K562 (cell line): Measurements from ENCODE around the gene PRSS21. TPM values are rescaled to one million over a fixed set of nuclear protein-coding genes. Genes with fewer than 3 reads are reported as not detected.

Source experiments
- ATAC-seq: fragments of 200-7000 bp; cut with Tn5 transposase; 3 replicates; pipeline ENCODE4 v1.9.1; 2020; ENCODE audit warnings: moderate library complexity
- BruUV-seq: library from RNA; stranded (reverse); fragments of 400-500 nt; replicated peaks from 2 replicates; lab custom pipeline; 2021; lab: Mats Ljungman, UMichigan
- CTCF ChIA-PET: fragments of 300-600 bp; formaldehyde crosslinking; extraction: SDS; loops from one replicate; lab custom pipeline; 2021; ENCODE audit warnings: low intra/inter-chr PET ratio; lab: Yijun Ruan, JAX
- POLR2A ChIA-PET: fragments of 300-600, 350-650 bp; sonication (Branson Sonifier 250); formaldehyde crosslinking; extraction: SDS; loops from one replicate; lab custom pipeline; 2021; ENCODE audit warnings: antibody characterized with exemption, inconsistent platforms; lab: Yijun Ruan, JAX
- DNase-seq, 4 experiments: peaks; one replicate each; pipeline versions ENCODE4 v3.0.0 to v3.0.0-alpha.2; 2011 to 2018; ENCODE audit warnings: low spot score in 3 of 4, mixed read lengths in 3 of 4; ENCODE audit errors: extremely low read depth in 1 of 4
- FAIRE-seq: peaks from 2 replicates; lab custom pipeline; 2011; peaks lifted over from hg19 to GRCh38; lab: Jason Lieb, UNC
- H2AFZ ChIP-seq: 2 replicates; pipeline ENCODE4 v1.6.0; 2011; ENCODE audit warnings: low read depth, low read length, control low read depth, inconsistent platforms
- H3K27ac ChIP-seq: fragments of 200-600 bp; 3 replicates; pipeline ENCODE4 v1.8.0; 2011; ENCODE audit warnings: low read depth, mild to moderate bottlenecking, control low read depth, inconsistent platforms, low read length, moderate library complexity, mixed read lengths; ENCODE audit errors: extremely low read depth
- H3K27me3 ChIP-seq, 2 experiments: fragments of 300-600 bp in 1 of 2; 2 replicates in 1 of 2; 3 replicates in 1 of 2; pipeline versions ENCODE4 v1.6.0 to v1.8.0; 2011; ENCODE audit warnings: inconsistent platforms in 2 of 2, low read length in 2 of 2, mild to moderate bottlenecking in 1 of 2, mixed read lengths in 1 of 2, moderate library complexity in 1 of 2; ENCODE audit not compliant: control insufficient read depth in 2 of 2, insufficient read depth in 2 of 2
- H3K36me3 ChIP-seq: fragments of 300-600 bp; 3 replicates; pipeline ENCODE4 v1.8.0; 2011; ENCODE audit warnings: mild to moderate bottlenecking, low read length, inconsistent platforms; ENCODE audit not compliant: control insufficient read depth, insufficient read depth
- H3K4me1 ChIP-seq, 2 experiments: fragments of 200-600 bp in 1 of 2; replicated peaks in 1 of 2; 2 replicates in 1 of 2; 3 replicates in 1 of 2; pipeline versions ENCODE4 v1.5.1 to v1.8.0; 2011; ENCODE audit warnings: inconsistent platforms in 2 of 2, low read length in 2 of 2, mild to moderate bottlenecking in 1 of 2, mixed read lengths in 1 of 2, moderate library complexity in 1 of 2; ENCODE audit not compliant: control insufficient read depth in 2 of 2, insufficient read depth in 2 of 2
- H3K4me2 ChIP-seq: 2 replicates; pipeline ENCODE4 v1.6.1; 2011; ENCODE audit warnings: low read length, control low read depth, inconsistent platforms, mixed read lengths; ENCODE audit not compliant: insufficient read depth
- H3K4me3 ChIP-seq: fragments of 200-600 bp; sonication (generic), shearing (Covaris generic); 2 replicates; pipeline ENCODE4 v1.5.1; 2016; ENCODE audit warnings: control low read depth, inconsistent platforms
- H3K79me2 ChIP-seq: fragments of 200-600 bp; 3 replicates; pipeline ENCODE4 v1.8.0; 2011; ENCODE audit warnings: low read length, inconsistent platforms; ENCODE audit not compliant: control insufficient read depth, insufficient read depth
- H3K9ac ChIP-seq, 2 experiments: 2 replicates each; pipeline versions ENCODE4 v1.6.0 to v1.6.1; 2011; ENCODE audit warnings: low read depth in 2 of 2, low read length in 2 of 2, control low read depth in 1 of 2, inconsistent platforms in 1 of 2, mild to moderate bottlenecking in 1 of 2, mixed read lengths in 1 of 2; ENCODE audit not compliant: insufficient read depth in 1 of 2
- H3K9me1 ChIP-seq: one replicate; pipeline ENCODE4 v1.6.0; 2011; ENCODE audit warnings: inconsistent platforms, mild to moderate bottlenecking, low read length, moderate library complexity; ENCODE audit not compliant: control insufficient read depth, insufficient read depth
- H3K9me3 ChIP-seq: replicated peaks from 2 replicates; pipeline ENCODE4 v1.5.1; 2011; ENCODE audit warnings: low read depth, low read length, inconsistent platforms; ENCODE audit not compliant: control insufficient read depth, insufficient read depth
- H4K20me1 ChIP-seq: replicated peaks from 2 replicates; pipeline ENCODE4 v1.6.1; 2011; ENCODE audit warnings: low read length, inconsistent platforms, mixed read lengths; ENCODE audit not compliant: control insufficient read depth, insufficient read depth
- CEBPB ChIP-seq: fragments of 450-650 bp; IDR thresholded peaks from 2 replicates; pipeline ENCODE4 v1.6.1; 2016; ENCODE audit warnings: missing genetic modification characterization, missing compliant biosample characterization
- WGBS: fragments of 100-300 bp; shearing (Covaris generic); methylation state at CpG from one replicate; pipeline ENCODE4 v1.1.6; 2016; ENCODE audit warnings: low coverage, mixed read lengths; ENCODE audit not compliant: insufficient coverage; ENCODE audit errors: missing lambda C conversion rate; 5-methylcytosine and 5-hydroxymethylcytosine counted together
- in situ Hi-C: fragments of 300-500 bp; cut with MboI; formaldehyde crosslinking; loops from 4 replicates; pipeline ENCODE4 v1.15.0; 2018; ENCODE audit warnings: inconsistent platforms, mixed read lengths
- intact Hi-C: fragments of 100-400 bp; cut with micrococcal nuclease; formaldehyde crosslinking; loops from 2 replicates; pipeline ENCODE4 v1.14.2; 2022
- polyA plus RNA-seq, 8 experiments: library from polyadenylated mRNA; depleted of rRNA in 4 of 8; stranded (reverse) in 5 of 8; unstranded in 3 of 8; fragments of >200 nt; fragmentation: Nextera tagmentation in 2 of 8; fragmentation: Illumina TruSeq in 1 of 8; extraction: Ambion mirVana in 2 of 8; extraction: Trizol in 1 of 8; gene quantifications; 2 replicates each; pipeline versions ENCODE4 v1.2.1 to v1.2.3, GENCODE V29; 2011 to 2014; ENCODE audit warnings: inconsistent platforms in 1 of 8, missing spikeins in 1 of 8
- total RNA-seq, 7 experiments: library from RNA; depleted of rRNA in 6 of 7; stranded (reverse); fragments of >200 nt in 6 of 7; fragmentation: Illumina TruSeq in 2 of 7; extraction: Trizol in 2 of 7; gene quantifications; 2 replicates each; pipeline versions ENCODE4 v1.2.1 to v1.2.3, GENCODE V29; 2011 to 2021; ENCODE audit warnings: low replicate concordance in 1 of 7
- TF ChIP-seq, protein P1 (sequence below), 2 experiments: fragments of 450-650 bp; formaldehyde crosslinking in 1 of 2; IDR thresholded peaks; 2 replicates each; pipeline versions ENCODE4 v1.4.0 to v1.6.1; 2014 to 2020; ENCODE audit warnings: mild to moderate bottlenecking in 2 of 2, borderline replicate concordance in 1 of 2, low read depth in 1 of 2

The PRSS21 gene
- total and polyA plus RNA-seq, 9 of the 15 experiments (the other 6 are each of a cell fraction or from before 2014, with no cell fraction given): 12.1 to 121 (median 61.3) TPM

DNA sequence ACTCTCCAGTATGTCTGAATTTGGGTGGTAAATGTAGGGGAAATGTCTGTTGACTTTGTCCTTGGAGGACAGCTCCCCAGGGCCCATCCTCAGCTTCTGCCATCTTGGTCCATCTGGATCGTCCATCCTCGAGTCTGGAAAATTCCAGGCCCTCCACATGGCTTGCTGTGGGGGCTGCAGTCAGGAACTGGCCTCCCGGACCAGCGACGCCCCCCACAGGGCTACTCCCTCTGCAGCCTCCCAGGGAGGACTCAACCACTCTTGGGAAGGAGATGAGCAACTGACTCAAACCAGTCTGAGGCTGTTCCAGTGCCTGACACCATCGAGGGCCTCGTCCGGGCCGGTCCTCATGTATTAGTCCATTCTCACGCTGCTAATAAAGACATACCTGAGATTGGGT is 7.6 kb downstream of the PRSS21 start:
- FAIRE-seq (no peak), DNase-seq (no peak)

More for the DNA sequence above, 7.6 kb downstream of the PRSS21 start:
- H3K79me2 ChIP-seq: no peaks in the 10 kb centered on the region
- H3K36me3 ChIP-seq: peaks cover 17% of the 10 kb centered on the region; the same call in 1 of the 3 replicates
- ChIA-PET POLR2A (no interaction called here), CTCF (no interaction called here)
- H3K9ac ChIP-seq: no peak overlapping the region
- peaks cover 0 to 37% of the 10 kb centered on the region in 2 experiments; a peak in 2 of 5 replicates for H3K4me1 ChIP-seq
- TF ChIP-seq, protein P1, sequence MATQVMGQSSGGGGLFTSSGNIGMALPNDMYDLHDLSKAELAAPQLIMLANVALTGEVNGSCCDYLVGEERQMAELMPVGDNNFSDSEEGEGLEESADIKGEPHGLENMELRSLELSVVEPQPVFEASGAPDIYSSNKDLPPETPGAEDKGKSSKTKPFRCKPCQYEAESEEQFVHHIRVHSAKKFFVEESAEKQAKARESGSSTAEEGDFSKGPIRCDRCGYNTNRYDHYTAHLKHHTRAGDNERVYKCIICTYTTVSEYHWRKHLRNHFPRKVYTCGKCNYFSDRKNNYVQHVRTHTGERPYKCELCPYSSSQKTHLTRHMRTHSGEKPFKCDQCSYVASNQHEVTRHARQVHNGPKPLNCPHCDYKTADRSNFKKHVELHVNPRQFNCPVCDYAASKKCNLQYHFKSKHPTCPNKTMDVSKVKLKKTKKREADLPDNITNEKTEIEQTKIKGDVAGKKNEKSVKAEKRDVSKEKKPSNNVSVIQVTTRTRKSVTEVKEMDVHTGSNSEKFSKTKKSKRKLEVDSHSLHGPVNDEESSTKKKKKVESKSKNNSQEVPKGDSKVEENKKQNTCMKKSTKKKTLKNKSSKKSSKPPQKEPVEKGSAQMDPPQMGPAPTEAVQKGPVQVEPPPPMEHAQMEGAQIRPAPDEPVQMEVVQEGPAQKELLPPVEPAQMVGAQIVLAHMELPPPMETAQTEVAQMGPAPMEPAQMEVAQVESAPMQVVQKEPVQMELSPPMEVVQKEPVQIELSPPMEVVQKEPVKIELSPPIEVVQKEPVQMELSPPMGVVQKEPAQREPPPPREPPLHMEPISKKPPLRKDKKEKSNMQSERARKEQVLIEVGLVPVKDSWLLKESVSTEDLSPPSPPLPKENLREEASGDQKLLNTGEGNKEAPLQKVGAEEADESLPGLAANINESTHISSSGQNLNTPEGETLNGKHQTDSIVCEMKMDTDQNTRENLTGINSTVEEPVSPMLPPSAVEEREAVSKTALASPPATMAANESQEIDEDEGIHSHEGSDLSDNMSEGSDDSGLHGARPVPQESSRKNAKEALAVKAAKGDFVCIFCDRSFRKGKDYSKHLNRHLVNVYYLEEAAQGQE (IDR thresholded peaks at IDR 0.05; ENCODE audit: borderline replicate concordance): peak; percentile 43; the same call in 1 of the 2 replicates
- TF ChIP-seq, protein P1 (CRISPR knock-in tag; IDR thresholded peaks at IDR 0.05; ENCODE audit: low read depth): no peak
- no peak for TF ChIP-seq CEBPB (tag)
- peaks cover 10% of the 10 kb centered on the region for H4K20me1 ChIP-seq
- ATAC-seq: no peak
- no peak overlapping the region for H3K4me2 ChIP-seq
- no peak overlapping the region for H3K4me3 ChIP-seq
- intact Hi-C loops: no loop called here
- no peaks in the 10 kb centered on the region for H3K9me1 ChIP-seq
- no TSS peak for BruUV-seq
- WGBS: 31% methylated on average over 10 of the region's 10 CpGs
- H3K9me3 ChIP-seq: no peaks in the 10 kb centered on the region
- H3K27ac ChIP-seq: no peak overlapping the region
- in situ Hi-C loops: no loop called here
- no peak overlapping the region for H2AFZ ChIP-seq
- H3K27me3 ChIP-seq: peaks cover 22 to 41% of the 10 kb centered on the region in 2 experiments
